T47D (cell line): ENCODE measurements around the gene LURAP1L.
"Not testable (repeated sequence)": the region's sequence is repeated elsewhere in the genome, so short reads cannot be mapped to it uniquely, and the experiment has no call there.

Experiments used
- DNase-seq, 2 experiments: peaks; one replicate each; pipeline versions ENCODE4 v3.0.0 to v3.0.0-alpha.2; 2011 to 2012; ENCODE audit warnings: low read depth in 1 of 2, low spot score in 1 of 2
- JUND ChIP-seq: IDR thresholded peaks from 2 replicates; pipeline ENCODE4 v1.6.1; 2012; ENCODE audit warnings: low read depth
- in situ Hi-C: cut with HindIII; loops from 2 replicates; pipeline ENCODE4 v1.10.0; 2016; ENCODE audit warnings: low sequenced_read_pairs, low pct_unique_long_range_greater_than_20kb

The LURAP1L gene

DNA sequence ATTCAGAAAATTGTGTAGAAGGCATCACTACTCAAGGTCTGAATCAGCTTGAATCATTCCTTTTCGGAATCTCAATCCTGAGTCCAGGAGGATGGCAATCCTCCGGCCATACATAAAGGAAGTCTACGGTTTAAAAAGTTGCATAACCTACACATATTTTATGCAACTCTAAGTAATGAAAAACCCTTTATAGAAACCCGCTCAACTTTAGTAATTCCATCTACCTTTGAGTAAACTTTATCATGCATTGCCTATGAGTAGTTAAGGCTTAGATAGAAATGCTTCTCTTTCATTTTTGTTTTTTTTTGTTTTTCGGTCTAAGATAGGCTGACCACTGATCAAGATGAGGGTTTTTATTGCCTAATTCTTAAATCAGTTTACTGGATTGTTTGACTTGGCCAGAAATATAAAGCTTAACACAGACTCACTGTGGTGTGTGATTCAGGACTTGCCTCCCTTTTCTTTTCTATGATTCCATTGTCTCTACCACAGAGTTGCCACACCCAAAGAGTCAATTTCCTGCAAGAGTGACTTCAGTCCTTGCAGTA lies 85.0 kb downstream of the LURAP1L start:
- in situ Hi-C loops: no loop called here
- no peak for TF ChIP-seq JUND
- peak in 1 of 2 experiments; percentile 23 for DNase-seq

DNA sequence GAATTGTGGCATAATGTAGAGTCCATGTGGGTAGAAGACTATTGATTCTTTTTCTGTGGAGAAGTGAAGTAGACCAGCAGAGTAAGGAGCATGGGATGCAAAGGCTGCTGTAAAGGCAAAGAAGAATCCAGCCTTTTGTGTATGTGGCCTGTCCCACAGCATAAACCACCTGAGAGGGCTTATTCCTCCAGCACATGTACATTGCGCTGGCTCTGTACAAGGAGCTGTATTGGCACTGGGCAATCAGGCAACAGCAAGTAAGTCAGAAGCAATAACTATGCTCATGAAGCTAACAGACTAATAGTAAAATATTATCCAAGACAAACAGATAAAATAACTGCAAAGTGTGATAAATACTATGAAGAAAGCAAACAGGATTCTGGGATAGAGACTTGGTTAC lies 86.2 kb downstream of the LURAP1L start:
- no peak for TF ChIP-seq JUND
- no peak for DNase-seq
- in situ Hi-C loops: no loop called here

DNA sequence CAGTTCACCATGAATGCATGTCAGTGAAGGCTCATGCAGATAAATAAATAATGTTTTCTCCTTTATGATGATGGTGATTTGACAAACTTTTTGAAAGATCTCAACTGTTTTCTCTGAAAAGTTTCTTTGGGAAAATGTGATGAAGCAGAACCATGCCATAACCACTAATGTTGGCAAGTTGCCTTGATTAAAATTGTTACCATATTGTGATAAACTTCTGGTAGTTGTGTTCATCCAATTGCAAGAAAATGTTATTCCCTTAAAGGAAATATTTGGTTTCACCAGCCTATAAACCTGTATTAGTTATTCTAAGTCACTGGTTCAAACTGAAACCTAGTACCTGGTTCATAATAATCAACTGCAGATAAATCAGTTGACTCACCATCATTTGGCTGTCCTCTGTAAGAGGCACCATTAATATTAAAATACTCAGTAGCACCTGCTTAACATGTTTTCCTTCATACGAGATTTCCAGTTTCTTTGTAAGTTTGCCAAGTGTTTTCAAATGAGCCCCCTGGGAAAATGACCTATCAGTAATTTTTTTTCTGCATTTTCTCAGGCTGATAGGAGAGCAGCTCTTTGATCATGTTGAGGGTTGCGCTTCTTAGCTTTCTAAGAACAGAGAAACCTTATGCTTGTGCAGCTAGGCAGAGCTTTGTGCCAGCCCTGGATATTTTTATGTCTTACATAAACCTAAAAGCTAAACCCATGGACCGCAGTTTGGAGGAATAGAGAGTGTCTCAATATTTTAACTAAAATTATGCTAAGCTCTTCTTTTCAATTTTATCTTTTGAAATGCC lies 88.0 kb downstream of the LURAP1L start:
- in situ Hi-C loops: no loop called here
- TF ChIP-seq JUND: no peak
- no peak for DNase-seq

DNA sequence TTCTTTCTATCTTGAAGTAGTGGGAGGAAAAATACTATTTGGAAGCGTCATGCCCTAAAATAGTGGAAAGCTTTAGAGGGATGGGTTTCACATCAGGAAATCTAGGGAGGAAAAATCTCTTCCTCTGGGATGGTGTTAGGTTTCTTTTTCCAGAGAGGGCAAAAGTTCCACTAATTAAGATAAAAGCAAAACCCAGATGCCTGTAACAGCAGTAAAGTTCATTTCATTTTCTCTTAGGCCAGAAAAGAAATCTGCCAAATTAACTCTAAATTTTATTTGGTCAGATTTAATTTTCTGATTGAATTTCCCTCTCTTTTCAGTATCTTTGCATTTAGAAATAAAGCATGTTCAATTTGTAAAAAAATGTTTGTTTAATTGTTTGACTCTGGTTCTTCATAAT lies 88.8 kb downstream of the LURAP1L start:
- in situ Hi-C loops: no loop called here
- DNase-seq: no peak
- no peak for TF ChIP-seq JUND

DNA sequence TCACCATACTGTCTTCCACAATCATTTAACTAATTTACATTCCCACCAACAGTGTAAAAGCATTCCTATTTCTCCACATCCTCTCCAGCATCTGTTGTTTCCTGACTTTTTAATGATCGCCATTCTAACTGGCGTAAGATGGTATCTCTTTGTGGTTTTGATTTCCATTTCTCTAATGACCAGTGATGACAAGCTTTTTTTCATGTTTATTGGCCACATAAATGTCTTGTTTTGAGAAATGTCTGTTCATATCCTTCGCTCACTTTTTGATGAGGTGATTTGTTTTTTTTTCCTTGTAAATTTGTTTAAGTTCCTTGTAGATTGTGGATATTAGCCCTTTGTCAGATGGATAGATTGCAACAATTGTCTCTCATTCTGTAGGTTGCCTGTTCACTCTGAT lies 90.6 kb downstream of the LURAP1L start:
- DNase-seq, in situ Hi-C loops: not testable (repeated sequence)
